GM18526 (cell line): Measurements from ENCODE around the gene GAGE12J.
"Not testable (repeated sequence)": the region's sequence is repeated elsewhere in the genome, so short reads cannot be mapped to it uniquely, and the experiment has no call there.

Experiments used
- POLR2A ChIP-seq: IDR thresholded peaks from 3 replicates; pipeline ENCODE4 v1.6.1; 2011; ENCODE audit not compliant: insufficient read length; ENCODE audit errors: extremely low read depth

Gene GAGE12J, protein sequence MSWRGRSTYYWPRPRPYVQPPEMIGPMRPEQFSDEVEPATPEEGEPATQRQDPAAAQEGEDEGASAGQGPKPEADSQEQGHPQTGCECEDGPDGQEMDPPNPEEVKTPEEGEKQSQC

DNA sequence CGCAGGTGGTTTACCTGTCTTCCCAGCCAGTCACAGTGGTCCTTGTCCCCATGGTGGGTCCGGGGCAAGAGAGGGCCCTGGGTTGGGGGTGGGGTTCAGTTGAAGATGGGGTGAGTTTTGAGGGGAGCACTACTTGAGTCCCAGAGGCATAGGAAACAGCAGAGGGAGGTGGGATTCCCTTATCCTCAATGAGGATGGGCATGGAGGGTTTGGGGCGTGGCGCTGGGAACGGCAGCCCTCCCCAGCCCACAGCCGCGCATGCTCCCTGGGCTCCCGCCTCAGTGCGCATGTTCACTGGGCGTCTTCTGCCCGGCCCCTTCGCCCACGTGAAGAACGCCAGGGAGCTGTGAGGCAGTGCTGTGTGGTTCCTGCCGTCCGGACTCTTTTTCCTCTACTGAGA, at the start of gene GAGE12J:
Gene GAGE12J, plus strand, starts transcription at position 301 of the 400 bp plus-strand sequence. CDS start 1,157 bp downstream, outside the sequence.
- not testable (repeated sequence) for TF ChIP-seq POLR2A

- TF ChIP-seq POLR2A = no peak
These were observed 49.4 kb upstream of the GAGE12J start for GRCh38 chrX:49272421-49272820.

- no peak for TF ChIP-seq POLR2A
These were observed 48.6 kb upstream of the GAGE12J start for GRCh38 chrX:49273181-49273727.

- TF ChIP-seq POLR2A = no peak
These were observed 45.6 kb upstream of the GAGE12J start for GRCh38 chrX:49276207-49276606.

GRCh38 chrX:49276671-49277534, 44.9 kb upstream of the GAGE12J start:
- TF ChIP-seq POLR2A = no peak

DNA sequence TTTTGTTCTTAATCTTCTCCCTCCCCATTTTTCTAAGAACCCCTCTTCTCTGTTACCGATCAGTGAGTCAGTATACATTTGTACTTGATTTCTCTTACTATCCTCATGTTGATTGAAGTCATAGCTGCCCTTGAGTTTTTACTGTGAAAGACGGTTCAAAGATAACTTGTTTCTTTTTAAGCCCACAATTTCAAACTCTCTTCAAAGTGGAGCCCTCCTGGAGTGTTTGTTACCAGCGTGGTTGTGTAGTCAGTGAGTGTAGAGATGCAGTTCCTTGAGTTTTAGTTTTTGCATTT, 44.4 kb upstream of the GAGE12J start:
- no peak for TF ChIP-seq POLR2A

DNA sequence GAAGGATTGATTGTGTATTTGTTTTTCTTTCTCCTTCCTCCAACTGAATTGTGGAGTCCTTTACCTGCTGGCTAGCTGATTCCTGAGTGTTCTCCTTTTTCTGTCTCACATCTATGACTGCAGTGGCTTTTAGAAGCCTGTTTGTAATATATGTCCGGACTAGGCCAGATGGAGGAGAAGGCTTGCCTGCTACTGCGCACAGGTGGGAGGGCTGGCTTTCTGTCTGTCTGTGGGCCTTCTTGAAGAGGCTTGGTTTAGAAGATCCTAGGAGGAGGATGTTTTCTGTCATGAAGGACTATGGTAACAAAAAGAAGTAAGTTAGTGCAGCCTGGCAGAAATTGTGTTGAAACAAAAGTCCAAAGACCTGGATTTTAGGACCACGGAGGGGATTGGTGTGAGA, 43.8 kb upstream of the GAGE12J start:
- no peak for TF ChIP-seq POLR2A

- TF ChIP-seq POLR2A = no peak
These were observed 39.2 kb upstream of the GAGE12J start for GRCh38 chrX:49282647-49283011.

DNA sequence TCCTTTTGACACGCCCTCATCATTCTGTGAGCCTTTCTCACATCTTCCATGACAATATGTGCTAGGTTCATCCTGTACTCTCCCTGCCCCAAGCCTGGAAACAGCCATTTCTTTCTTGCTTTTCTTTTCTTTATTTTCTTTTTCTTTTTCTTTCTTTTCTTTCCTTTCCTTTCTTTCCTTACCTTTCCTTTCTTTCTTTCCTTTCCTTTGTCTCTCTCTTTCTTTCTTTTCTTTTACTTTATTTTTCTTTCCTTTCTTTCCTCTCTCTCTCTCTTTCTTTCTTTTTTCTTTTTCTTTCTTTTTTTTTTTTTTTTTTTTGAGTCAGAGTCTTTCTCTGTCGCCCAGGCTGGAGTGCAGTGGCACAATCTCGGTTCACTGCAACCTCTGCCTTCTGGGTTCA, 37.6 kb upstream of the GAGE12J start:
- TF ChIP-seq POLR2A = no peak

DNA sequence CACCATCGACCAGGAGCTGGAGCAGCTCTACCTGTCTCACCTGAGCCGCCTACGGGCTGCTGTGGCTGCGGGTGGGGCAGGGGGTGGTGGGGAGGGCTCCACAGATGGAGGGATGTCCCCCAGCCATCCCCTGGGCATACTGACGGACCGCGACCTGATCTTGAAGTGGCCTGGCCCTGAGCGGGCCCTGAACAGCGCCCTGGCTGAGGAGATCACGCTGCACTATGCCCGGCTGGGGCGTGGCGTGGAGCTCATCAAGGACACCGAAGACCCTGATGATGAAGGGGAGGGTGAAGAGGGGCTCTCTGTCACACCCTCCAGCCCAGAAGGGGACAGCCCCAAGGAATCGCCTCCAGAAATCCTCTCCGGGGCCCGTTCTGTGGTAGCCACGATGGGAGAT, 35.7 kb upstream of the GAGE12J start:
- TF ChIP-seq POLR2A = no peak

DNA sequence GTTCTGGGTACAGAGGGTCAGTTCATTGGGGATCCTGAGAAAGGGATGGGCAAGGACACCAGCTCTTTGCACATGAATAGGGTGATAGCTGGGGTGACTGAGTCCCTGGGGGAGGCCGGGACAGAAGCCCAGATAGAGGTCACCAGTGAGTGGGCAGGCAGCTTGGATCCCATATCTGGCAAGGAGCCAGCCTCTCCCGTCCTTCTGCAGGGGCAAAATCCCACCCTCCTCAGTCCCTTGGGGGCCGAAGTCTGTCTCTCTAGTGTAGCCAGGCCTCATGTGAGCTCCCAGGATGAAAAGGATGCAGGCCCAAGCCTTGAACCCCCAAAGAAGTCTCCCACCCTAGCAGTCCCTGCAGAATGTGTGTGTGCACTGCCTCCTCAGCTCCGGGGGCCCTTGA, 35.3 kb upstream of the GAGE12J start:
- TF ChIP-seq POLR2A = no peak

DNA sequence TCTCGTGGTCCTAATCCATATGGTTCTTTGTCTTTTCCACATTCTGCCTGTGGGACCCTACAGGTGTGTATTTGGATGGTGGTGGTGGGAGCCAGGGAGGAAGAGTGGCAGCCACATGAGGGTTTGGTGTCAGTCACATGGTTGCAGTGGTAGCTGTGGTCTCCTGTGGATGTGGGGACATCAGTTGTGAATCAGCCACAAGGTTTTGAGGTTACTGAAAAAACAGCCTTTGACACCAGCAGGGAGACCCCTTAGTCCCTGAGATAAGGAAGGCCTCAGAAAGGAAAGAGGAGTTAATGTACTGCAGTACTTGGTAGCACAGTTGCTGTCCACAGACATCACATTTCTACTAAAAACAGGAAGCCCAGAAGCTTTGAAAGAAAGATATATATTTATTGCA, 34.2 kb upstream of the GAGE12J start:
- TF ChIP-seq POLR2A = no peak

DNA sequence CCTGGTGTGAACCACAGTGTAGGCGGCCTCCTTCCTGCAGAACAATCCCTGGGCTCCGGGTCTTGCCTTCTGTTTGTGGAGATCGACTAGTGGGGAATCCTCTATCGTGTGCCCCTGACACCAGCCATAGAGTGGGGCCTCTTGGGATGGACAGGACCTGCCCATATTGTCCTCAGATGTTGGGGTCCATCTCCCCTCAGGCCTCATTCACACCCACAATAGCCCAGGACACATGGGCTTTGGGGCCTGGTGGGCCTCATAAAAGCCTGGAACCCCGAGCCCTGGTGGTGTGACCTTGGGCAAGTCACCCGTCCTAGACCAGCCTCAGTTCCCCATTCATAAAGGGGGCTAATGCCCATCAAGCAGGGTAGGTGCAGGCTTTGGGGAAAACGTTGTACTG, 31.6 kb upstream of the GAGE12J start:
- no peak for TF ChIP-seq POLR2A

DNA sequence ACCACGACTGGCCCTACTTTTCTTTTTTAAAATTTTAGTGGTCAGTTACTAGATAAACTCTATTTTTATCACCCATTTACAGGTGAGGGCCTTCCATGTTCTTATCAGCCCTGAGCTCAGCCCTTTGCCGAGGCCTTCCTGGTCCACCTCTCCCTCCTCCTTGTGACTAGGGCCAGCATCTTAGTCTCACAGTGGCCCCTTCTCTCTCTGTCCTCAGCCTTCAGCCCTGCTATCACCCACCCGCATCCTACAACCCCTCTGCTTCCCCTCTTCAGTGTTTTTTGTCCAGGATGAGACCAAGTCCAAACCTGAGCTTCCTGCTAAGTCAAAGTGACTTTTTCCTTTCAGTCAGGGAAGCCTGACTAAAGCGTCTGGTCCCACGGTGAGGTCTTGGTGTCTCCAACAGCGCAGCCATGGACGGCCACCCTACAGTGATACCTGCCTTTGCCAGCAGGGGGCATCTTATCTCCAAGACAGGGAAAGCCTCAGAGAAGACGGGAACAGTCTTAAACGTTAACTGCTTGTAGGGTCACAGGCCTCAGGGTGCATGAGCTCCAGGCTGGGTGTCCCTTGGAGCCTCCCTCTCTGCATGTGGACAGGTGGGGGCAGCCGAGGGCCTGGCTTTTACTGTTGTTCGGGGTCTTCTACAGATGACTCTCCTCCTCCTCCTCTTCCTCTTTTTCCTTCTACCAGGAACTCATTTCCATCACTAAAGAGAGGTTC, 30.1 kb upstream of the GAGE12J start:
- TF ChIP-seq POLR2A = no peak

GRCh38 chrX:49292400-49293362, 29.2 kb upstream of the GAGE12J start:
- no peak for TF ChIP-seq POLR2A

DNA sequence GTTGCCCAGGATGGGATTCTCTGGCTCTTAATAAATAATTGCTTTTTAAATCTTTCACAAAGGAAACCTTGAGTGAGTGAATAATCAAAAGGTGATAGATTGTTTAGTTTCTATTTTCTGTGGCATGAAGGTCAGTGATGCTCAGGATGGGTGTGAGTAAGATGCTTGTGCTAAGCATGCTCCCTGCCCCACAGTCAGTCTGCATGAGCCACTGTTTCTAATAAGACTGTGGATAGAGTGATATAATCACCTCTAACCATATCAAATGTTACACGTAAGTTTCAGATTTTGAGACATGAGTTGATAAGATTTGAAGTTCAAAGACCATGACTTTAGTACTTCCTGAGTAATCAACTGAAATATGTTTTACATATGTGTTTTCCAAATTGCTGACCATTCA, 21.1 kb upstream of the GAGE12J start:
- TF ChIP-seq POLR2A = no peak

DNA sequence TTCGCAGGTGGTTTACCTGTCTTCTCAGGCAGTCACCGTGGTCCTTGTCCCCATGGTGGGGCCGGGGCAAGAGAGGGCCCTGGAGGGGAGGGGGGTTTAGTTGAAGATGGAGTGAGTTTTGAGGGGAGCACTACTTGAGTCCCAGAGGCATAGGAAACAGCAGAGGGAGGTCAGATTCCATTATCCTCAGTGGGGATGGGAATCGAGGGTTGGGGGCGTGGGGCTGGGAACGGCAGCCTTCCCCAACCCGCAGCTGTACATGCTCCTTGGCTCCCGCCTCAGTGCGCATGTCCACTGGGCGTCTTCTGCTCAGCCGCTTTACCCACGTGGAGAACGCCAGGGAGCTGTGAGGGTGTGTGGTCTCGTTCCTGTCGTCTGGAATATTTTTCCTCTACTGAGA, 18.5 kb upstream of the GAGE12J start, which contains the start of gene GAGE10:
Gene GAGE10, plus strand, starts transcription at position 301 of the 400 bp plus-strand sequence. CDS start 1,214 bp downstream, outside the sequence.
- TF ChIP-seq POLR2A = no peak
